ENCODE results near the gene NEURL3. TPM values are rescaled to one million over a fixed set of nuclear protein-coding genes. Genes with fewer than 3 reads are reported as not detected.
"Not testable (repeated sequence)": the region's sequence is repeated elsewhere in the genome, so short reads cannot be mapped to it uniquely, and the experiment has no call there.

NEURL3 gene, protein sequence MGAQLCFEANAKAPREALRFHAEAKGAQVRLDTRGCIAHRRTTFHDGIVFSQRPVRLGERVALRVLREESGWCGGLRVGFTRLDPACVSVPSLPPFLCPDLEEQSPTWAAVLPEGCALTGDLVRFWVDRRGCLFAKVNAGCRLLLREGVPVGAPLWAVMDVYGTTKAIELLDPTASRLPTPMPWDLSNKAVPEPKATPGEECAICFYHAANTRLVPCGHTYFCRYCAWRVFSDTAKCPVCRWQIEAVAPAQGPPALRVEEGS
- total RNA-seq (not detected), polyA plus RNA-seq (0.04 TPM)

DNA sequence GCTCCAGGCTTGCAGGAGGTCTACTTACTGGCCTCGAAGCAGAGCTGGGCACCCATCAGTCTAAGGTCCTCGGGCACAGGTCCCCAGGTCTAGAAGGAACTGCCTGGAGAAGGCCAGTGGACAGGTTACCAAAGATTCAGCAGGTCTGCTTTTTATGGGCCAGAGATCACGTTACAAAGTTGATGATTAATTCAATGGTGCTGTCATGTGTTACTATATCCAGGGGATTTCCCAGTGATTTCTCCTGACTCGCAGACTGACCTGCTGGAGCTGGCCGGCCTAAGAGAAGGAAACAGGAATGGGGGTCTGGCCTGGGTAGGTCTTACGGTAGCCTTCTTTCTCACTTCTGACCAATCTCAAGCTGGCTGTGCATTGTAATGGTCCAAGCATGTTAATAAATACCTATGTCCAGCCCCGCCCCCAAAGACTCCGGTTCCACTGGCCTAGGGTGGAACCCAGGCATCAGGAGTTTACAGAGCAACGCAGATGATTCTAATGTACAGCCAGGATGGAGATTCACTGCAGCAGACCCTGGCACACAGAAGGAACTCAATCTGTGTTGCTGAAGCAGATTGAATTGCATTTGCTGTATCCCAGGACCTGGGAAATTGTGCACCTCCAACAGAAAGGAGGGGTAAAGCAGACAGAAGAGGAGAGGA is at the start of gene NEURL3:
TSS of gene NEURL3 (minus strand) at position 127 of the 659 bp plus-strand sequence. CDS start at position 56, 71 bp downstream.
- Histone ChIP-seq H3K4me1 (ENCODE audit: insufficient read depth) (no peaks in the 10 kb centered on the region), H3K4me3 (ENCODE audit: low read depth, low read length) (no peak within 1 kb of the TSS), H3K36me3 (ENCODE audit: insufficient read depth) (no peaks in the 10 kb centered on the region), H3K27ac (ENCODE audit: low read depth) (no peak within 1 kb of the TSS)
- DNase-seq (ENCODE audit: extremely low spot score): no peak
- 58% methylated on average over 9 of the region's 9 CpGs for WGBS

DNA sequence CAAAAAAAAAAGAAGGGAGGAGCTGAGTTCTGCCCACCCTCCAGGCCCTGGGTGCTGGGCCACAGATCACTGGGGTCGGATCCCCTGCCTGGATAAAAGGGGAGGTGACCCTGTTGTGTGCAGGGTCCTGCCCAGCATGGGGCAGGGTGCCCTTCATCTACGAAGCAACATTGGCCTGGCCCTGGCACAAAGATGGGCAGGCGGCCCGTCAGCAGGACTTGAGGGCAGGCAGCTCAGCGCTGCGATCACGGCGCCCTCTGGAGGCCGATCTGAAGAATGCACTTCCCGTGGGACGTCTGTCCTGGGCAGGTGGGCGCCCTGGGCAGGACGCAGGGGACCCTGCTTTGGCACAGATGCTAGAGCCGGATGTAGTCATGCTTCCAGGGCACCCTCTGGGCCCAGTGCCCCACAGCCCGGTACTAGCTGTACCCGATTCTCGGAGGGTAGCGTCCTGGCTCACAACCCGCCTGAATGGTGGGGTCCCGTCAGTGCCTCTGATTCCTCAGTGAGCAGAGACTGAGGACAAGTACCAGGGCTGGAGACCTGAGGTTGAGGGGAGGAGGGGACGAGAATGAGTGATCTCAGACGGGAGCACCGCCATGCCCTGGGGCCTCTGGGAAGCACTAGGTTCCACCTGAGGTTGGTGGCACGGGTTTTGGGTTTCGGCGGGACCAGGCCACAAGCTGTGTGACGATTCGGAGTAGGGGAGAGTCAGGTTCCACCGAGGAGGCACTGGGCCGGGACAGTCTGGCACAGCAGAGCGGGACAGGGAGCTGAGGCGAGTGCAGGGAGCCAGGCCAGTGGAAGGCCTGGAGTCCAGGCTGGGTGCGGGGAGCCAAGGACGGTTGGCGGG is 49.4 kb upstream of the NEURL3 start:
- Histone ChIP-seq H3K27ac (ENCODE audit: low read depth) (no peak overlapping the region), H3K4me3 (ENCODE audit: low read depth, low read length) (no peak overlapping the region)
- no peak for DNase-seq (ENCODE audit: extremely low spot score)

DNA sequence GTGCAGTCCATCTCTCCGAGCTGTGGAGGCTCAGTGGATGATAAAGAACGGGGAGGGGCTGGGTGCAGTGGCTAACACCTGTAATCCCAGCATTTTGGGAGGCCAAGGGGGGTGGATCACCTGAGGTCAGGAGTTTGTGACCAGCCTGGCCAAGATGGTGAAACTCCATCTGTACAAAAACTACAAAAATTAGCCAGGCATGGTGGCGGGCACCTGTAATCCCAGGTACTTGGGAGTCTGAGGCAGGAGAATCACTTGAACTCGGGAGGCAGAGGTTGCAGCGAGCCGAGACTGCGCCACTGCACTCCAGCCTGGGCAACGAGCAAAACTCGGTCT is 48.8 kb upstream of the NEURL3 start:
- not testable (repeated sequence) for H3K36me3 ChIP-seq (ENCODE audit: insufficient read depth); DNase-seq (ENCODE audit: extremely low spot score); H3K27ac ChIP-seq (ENCODE audit: low read depth); H3K4me1 ChIP-seq (ENCODE audit: insufficient read depth); H3K4me3 ChIP-seq (ENCODE audit: low read depth, low read length)
- WGBS: 45% methylated on average over 9 of the region's 9 CpGs

More for the DNA sequence above, 49.4 kb upstream of the NEURL3 start:
- Histone ChIP-seq H3K4me1 (ENCODE audit: insufficient read depth) (no peaks in the 10 kb centered on the region), H3K36me3 (ENCODE audit: insufficient read depth) (peaks cover 3% of the 10 kb centered on the region)
- 36% methylated on average over 35 of the region's 35 CpGs for WGBS

DNA sequence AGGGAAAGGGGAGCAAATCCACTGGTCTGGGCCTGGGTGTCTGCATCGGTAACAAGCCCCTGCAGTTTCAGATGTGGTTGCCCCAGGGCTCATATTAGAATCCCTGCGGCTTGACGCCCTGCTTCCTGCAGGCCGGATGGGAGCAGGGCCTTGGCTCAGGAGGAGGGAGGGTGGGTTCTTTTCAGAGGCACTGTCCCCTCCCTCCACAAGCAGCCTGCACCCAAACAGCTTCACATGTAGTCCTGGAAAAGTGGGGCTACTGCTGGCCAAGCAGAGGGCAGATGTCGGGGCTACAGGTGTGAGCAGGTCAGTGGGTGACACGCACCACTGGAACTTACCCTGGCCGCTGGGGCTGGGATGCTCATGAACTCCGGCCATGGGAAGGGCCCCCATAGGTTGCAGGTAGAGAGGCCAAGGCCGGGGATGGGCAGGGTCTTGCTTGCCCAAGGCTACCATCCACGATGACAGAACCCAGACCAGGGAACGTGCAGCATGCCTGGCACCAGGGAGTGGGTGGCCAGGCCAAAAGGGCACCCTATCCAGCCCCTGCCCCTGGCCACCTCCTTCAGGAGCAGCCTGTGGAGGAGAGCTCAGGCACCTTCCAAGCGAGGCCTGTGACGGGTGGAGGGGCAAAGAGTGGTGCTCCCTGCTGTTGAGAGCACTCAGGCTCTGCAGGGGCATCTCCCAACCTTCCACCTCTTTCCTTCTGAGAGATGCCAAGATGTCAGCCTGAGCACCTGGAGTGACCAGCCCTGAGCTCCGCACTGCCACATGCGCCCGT is 48.2 kb upstream of the NEURL3 start:
- H3K4me3 ChIP-seq (ENCODE audit: low read depth, low read length): no peak overlapping the region
- DNase-seq (ENCODE audit: extremely low spot score): no peak
- 90% methylated on average over 16 of the region's 16 CpGs for WGBS
- H3K36me3 ChIP-seq (ENCODE audit: insufficient read depth): peaks cover 3% of the 10 kb centered on the region
- H3K27ac ChIP-seq (ENCODE audit: low read depth): no peak overlapping the region
- H3K4me1 ChIP-seq (ENCODE audit: insufficient read depth): no peaks in the 10 kb centered on the region

DNA sequence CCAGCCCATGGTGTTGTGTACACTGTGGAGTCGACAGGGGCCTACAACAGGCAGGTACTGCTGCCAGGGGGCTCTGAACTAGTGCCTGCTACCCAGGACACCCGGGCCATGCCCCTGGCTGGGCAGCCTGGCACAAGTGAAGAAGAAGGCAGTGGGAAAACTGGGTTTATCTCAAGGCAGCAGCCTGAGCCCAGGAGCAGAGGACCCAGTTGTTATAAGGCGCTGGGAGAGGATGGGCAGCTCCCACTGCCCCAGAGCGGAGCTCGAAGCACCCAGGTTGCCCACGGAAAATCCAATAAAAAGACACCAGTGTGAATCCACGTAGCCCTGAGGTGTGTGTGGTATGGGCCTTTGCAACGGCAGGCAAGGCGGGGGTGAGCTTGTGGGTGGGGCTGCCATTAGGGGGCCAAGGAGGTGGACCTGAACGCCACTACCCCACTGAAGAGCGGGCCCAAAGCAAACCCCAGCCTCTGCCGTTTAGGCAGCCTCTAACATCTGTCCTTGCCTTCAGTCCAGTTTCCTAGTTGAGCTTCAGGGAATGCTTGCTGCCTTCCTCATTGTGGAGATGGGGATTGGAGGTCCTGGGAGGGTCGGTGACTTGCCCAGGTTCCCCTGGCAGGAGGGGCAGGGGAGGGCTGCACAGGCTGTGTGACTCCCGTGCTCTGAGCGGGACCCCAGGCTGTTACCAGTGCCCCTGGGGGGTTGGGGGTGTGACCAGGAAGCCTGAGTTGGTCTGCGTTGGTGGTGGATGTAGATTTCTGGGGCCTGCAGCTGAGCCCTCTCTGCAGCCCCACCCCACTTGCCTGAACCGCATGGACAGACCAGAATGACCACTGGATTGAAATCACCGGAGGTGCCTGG is 47.4 kb upstream of the NEURL3 start:
- no peak overlapping the region for H3K4me3 ChIP-seq (ENCODE audit: low read depth, low read length)
- DNase-seq (ENCODE audit: extremely low spot score): no peak
- 82% methylated on average over 18 of the region's 18 CpGs for WGBS
- H3K27ac ChIP-seq (ENCODE audit: low read depth): no peak overlapping the region
- H3K36me3 ChIP-seq (ENCODE audit: insufficient read depth): peaks cover 3% of the 10 kb centered on the region
- no peaks in the 10 kb centered on the region for H3K4me1 ChIP-seq (ENCODE audit: insufficient read depth)

DNA sequence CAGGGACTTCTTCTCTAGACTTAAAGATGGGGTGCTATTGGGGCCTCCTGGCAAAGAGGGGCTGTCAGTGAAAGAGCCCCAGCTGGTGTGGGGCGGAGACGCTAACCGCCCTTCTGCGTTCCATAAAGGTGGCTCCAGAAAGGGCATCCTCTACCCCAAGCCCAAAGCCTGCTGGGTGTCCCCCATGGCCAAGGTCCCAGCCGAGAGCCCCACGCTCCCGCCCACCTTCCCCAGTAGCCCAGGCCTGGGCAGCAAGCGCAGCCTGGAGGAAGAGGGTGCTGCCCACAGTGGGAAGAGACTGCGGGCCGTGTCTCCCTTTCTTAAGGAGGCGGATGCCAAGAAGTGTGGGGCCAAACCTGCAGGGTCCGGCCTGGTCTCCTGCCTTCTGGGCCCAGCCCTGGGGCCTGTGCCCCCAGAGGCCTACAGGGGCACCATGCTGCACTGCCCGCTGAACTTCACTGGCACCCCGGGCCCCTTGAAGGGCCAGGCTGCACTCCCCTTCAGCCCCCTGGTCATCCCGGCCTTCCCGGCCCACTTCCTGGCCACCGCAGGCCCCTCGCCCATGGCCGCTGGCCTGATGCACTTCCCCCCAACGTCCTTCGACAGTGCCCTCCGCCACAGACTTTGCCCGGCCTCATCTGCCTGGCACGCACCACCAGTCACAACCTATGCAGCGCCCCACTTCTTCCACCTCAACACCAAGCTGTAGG is 46.6 kb upstream of the NEURL3 start:
- WGBS: 94% methylated on average over 25 of the region's 25 CpGs
- H3K36me3 ChIP-seq (ENCODE audit: insufficient read depth): peaks cover 5% of the 10 kb centered on the region
- DNase-seq (ENCODE audit: extremely low spot score): no peak
- no peaks in the 10 kb centered on the region for H3K4me1 ChIP-seq (ENCODE audit: insufficient read depth)
- H3K27ac ChIP-seq (ENCODE audit: low read depth): no peak overlapping the region
- no peak overlapping the region for H3K4me3 ChIP-seq (ENCODE audit: low read depth, low read length)

DNA sequence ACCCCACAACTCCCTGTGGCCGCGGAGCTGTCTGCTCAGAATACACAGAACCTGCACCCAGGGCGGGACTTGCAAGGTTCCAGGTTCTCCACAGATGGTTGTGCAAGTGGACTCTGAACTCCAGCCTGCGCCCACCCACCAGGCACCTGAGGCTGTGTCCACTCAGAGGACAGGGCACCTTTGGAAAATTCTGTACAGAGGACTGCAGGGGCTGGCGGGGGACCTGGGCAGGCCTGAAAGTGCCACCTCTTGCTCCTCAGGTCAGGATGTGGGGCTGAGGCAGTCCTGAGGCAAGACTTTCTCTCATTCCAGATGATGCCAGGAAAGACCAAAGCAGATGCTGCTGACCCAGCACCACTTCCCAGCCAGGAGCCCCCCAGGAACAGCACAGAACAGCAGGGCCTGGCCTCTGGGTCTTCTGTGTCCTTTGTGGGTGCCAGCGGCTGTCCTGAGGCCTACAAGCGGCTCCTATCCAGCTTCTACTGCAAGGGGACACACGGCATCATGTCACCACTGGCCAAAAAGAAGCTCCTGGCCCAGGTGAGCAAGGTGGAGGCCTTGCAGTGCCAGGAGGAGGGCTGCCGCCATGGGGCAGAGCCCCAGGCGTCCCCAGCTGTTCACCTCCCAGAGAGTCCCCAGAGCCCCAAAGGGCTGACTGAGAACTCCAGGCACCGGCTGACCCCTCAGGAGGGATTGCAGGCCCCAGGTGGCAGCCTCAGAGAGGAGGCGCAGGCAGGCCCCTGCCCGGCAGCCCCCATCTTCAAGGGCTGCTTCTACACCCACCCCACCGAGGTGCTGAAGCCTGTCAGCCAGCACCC is 45.8 kb upstream of the NEURL3 start:
- H3K36me3 ChIP-seq (ENCODE audit: insufficient read depth): peaks cover 5% of the 10 kb centered on the region
- H3K4me3 ChIP-seq (ENCODE audit: low read depth, low read length): no peak overlapping the region
- no peak for DNase-seq (ENCODE audit: extremely low spot score)
- no peaks in the 10 kb centered on the region for H3K4me1 ChIP-seq (ENCODE audit: insufficient read depth)
- no peak overlapping the region for H3K27ac ChIP-seq (ENCODE audit: low read depth)
- 93% methylated on average over 14 of the region's 14 CpGs for WGBS

DNA sequence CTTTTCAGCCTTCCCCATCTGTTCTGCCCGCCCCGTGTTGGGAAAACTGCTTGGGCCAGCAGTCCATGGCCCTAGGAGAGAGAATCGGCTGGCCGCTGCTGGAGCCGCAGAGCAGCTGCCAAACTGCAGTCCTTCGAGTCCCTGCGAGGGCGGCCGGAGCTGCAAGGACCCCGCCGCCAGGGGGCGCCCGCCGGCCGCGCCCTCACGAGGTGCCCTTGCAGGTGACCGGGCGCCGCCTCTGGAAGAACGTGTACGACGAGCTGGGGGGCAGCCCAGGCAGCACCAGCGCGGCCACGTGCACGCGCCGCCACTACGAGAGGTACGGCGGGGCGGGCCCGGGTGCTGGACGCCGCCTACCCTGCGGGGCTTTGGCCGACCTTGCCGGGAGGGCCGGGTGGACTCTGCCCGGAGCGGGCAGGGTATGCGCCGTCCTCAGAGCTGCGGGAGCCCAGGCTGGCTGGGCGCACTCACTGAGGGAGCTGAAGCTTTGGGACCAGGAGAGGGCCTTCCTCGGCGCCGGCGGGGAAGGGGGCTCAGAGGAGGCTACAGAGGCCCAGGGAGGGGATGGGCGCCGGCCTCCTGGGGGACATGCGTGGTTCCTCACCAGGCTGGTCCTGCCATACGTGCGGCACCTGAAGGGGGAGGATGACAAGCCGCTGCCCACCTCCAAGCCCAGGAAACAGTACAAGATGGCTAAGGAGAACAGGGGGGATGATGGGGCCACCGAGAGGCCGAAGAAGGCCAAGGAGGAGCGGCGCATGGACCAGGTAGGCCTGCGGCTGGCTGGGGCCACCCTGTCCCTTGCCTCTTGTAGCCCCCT is 45.0 kb upstream of the NEURL3 start:
- no peak for DNase-seq (ENCODE audit: extremely low spot score)
- Histone ChIP-seq H3K4me1 (ENCODE audit: insufficient read depth) (no peaks in the 10 kb centered on the region), H3K4me3 (ENCODE audit: low read depth, low read length) (no peak overlapping the region), H3K36me3 (ENCODE audit: insufficient read depth) (peaks cover 5% of the 10 kb centered on the region), H3K27ac (ENCODE audit: low read depth) (no peak overlapping the region)
- WGBS: 74% methylated on average over 61 of the region's 61 CpGs

DNA sequence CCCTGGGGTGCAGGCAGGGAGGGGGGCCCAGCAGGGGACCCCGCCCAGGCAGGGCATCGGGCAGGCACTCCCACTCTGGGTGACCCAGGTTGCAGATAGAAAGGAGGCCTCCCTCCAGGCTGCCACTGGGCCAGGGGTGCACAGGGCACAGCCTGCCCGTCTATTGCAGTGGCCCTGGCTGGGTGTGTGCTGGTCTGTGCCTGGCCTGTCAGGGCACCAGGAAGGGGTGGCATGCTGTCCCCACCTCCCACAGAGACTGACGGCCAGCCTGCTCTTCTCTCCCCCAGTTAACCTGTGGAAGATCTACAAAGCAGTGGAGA is 44.3 kb upstream of the NEURL3 start:
- Histone ChIP-seq H3K4me3 (ENCODE audit: low read depth, low read length) (no peak overlapping the region), H3K4me1 (ENCODE audit: insufficient read depth) (no peaks in the 10 kb centered on the region), H3K27ac (ENCODE audit: low read depth) (no peak overlapping the region), H3K36me3 (ENCODE audit: insufficient read depth) (peaks cover 5% of the 10 kb centered on the region)
- WGBS: 85% methylated on average over 4 of the region's 4 CpGs
- DNase-seq (ENCODE audit: extremely low spot score): no peak

DNA sequence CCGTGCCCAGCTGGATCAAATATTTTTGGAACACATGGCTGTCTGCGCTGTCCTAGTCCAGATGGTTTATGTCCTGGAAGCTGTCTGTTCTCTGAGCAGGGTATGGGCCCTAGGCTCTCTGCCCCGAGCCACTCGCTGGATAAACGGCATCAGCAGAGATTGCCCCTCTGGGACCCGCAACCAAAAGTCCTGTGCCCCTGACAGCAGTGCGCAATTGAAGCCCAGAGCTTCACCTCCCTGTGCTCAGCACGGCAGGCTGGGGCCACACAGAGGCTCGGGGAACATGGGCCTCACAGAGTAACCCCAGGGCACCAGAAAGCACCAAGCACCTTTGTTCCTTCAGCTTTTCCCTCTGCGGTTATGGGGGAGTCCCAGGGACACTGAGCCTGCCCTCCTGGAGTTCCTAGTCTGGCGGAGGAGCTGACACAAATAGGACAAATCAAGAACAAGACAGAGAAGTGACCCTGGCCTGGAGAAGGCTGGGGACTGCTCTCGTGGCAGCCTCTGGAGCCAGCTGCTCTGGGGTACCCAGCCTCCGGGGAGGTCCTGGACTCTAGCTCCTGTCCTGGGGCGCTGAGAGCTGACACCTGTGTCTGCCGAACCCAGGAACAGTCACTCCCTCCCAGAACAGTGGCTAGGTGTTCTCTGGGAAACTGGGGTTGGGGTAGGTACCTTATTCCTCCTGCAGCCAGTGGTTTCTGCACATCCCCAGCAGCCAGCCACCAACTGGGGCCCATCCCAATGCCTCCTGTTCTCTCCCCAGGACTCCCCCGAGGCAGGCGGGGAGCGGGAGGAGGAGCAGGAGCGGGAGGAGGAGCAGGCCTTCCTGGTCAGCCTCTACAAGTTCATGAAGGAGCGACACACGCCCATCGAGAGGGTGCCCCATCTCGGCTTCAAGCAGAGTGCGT is 43.7 kb upstream of the NEURL3 start:
- no peaks in the 10 kb centered on the region for H3K4me1 ChIP-seq (ENCODE audit: insufficient read depth)
- peaks cover 5% of the 10 kb centered on the region for H3K36me3 ChIP-seq (ENCODE audit: insufficient read depth)
- no peak overlapping the region for H3K4me3 ChIP-seq (ENCODE audit: low read depth, low read length)
- H3K27ac ChIP-seq (ENCODE audit: low read depth): no peak overlapping the region
- DNase-seq (ENCODE audit: extremely low spot score): no peak
- WGBS: 81% methylated on average over 24 of the region's 24 CpGs

Measured in urinary bladder (tissue), 4 donors.